ENCODE data around the gene CASP8.

CASP8 gene

GRCh38 chr2:201244829-201245228, 15.5 kb upstream of the CASP8 start:
- DNase-seq: no peak

- no peak for DNase-seq
Measured at GRCh38 chr2:201246280-201246679, 14.1 kb upstream of the CASP8 start.

- DNase-seq: no peak
Measured at GRCh38 chr2:201248288-201248844, 12.0 kb upstream of the CASP8 start.

- DNase-seq: no peak
Measured at GRCh38 chr2:201249889-201250288, 10.4 kb upstream of the CASP8 start.

- DNase-seq: no peak
Measured at GRCh38 chr2:201250741-201251140, 9.6 kb upstream of the CASP8 start.

GRCh38 chr2:201254081-201254730, 6.1 kb upstream of the CASP8 start:
- DNase-seq: no peak

- no peak for DNase-seq
Measured at GRCh38 chr2:201255408-201256033, 4.8 kb upstream of the CASP8 start.

DNA sequence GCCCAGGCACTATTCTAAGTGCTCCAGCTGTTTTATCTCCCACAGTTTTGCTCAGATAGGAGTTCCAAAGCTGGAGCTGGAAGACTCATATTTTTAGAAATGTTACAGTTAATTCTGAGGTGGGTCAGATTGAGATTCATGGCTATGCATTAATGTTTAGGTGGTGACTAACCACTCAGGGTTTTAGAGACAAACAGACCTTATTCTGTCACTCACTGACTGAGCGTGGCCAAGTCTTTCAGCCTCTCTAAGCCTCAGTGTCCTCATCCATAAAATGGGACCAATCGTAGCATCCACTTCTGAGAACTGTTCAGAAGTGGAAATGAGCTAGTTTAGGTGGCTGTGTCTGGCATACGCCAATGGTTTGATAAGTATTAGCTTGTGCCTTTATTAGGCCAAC, 4.3 kb upstream of the CASP8 start:
- DNase-seq: no peak

- no peak for DNase-seq
Measured at GRCh38 chr2:201257381-201257955, 2.9 kb upstream of the CASP8 start.

GRCh38 chr2:201257956-201258665, 2.2 kb upstream of the CASP8 start:
- DNase-seq: no peak

DNA sequence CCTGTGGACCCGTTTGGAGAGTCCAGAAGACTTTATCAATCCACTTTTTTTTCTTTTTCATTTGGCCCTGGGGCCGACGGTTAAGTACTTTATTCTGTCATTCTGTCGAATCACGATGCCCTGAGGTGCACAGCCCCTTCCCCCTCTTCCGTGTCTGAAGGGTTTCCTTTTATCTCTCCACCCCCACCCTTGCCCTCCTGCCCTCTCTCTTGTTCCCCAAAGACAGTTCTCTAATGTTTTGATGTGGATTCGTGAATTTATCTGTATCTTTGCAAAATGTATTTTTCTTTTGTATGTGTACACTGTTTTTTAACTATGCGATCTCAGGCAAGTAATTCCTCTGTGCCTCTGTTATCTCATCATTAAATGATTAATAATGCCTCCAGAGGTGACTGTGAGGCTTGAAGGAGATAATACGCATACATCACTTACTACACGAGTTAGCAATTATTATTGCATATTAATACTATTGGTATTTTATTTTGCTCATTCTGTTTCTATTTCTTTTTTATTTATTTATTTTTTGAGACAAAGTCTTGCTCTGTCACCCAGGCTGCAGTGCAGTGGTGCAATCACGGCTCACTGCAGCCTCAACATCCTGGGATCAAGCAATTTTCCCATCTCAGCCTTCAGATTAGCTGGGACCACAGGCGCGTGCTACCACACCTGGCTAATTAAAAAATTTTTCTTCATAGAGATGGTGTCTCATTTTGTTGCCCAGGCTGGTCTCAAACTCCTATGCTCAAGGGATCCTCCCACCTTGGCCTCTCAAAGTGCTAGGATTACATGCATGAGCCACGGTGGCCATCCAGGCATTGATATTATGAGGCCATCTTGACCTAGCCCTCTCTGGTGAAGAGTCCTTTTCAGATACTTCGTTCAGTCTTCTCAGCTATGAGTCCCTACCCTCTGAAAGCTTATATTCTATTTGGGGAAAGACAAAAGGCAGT, 1.4 kb upstream of the CASP8 start:
- no peak for DNase-seq

GRCh38 chr2:201261471-201261870, 1.1 kb downstream of the CASP8 start:
- DNase-seq: no peak

DNA sequence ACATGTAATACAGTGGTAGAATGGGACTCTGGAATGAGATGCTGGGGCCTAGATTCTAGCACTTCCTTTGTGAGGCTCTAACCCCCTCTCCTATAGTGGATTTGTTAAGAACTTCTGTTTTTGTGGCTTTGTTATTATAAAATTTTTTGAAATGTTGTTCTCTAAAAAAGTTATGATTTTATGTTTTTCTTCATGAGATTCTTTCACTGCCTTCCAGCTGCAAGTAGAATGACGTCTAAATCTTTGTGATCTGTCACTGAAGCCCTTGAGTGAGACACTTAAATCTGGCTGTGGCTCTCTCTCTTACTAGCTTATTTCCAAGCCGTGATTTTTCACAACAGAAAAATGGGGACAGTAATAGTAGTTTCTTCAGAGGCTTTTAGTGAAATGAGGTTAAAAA, 1.6 kb downstream of the CASP8 start:
- DNase-seq: no peak

DNA sequence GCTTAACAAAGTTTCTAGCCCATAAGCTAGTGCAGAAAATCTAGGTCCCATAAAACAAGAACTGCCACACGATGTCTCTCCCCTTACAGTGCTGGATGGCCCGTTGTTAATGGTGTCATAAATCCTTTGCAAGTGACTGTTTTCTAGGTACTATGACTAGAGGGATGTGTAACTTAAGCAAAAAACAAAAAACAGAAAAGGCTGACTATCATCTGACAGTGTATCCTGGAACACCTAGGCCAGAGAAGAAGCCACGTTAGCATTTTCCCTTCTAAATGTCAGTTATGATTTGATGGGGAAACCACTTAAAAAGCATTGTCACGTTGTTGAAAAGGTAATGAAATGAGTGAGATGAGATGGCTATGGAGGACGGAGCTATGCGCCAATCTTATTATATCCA, 2.4 kb downstream of the CASP8 start:
- DNase-seq: no peak

GRCh38 chr2:201263779-201264178, 3.4 kb downstream of the CASP8 start:
- no peak for DNase-seq

DNA sequence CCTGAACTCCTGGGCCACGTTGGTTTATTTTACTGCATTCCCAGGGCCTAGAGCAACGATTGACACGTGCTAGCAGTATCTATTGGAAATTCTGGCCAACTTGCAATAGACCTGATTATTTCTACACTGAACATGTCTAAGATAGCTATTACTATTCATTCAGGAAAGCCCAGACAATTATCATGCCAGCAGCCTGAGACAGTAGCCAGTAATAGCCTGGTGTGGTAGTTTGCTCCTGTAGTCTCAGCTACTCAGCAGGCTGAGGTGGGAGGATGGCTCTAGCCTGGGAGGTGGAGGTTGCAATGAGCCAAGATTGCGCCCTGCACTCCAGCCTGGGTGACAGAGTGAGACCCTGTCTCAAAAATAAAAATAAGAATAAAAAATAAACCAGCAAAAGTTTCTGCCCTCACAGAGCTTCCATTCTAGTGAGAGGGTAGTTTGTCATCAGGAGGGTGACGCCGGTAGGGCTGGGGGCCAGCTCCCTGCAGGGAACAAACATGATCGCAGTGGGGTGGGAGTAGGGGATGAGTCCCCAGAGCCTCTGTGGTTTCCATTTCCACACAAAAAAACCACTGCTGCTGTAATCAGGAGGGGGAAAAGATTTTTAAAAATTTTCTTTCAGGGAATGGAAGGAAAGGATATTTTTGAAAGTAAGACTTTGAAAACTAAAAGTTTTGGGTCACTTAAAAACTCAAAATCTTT, 4.3 kb downstream of the CASP8 start:
- DNase-seq: no peak

- DNase-seq: no peak
Measured at GRCh38 chr2:201266629-201267028, 6.3 kb downstream of the CASP8 start.

DNA sequence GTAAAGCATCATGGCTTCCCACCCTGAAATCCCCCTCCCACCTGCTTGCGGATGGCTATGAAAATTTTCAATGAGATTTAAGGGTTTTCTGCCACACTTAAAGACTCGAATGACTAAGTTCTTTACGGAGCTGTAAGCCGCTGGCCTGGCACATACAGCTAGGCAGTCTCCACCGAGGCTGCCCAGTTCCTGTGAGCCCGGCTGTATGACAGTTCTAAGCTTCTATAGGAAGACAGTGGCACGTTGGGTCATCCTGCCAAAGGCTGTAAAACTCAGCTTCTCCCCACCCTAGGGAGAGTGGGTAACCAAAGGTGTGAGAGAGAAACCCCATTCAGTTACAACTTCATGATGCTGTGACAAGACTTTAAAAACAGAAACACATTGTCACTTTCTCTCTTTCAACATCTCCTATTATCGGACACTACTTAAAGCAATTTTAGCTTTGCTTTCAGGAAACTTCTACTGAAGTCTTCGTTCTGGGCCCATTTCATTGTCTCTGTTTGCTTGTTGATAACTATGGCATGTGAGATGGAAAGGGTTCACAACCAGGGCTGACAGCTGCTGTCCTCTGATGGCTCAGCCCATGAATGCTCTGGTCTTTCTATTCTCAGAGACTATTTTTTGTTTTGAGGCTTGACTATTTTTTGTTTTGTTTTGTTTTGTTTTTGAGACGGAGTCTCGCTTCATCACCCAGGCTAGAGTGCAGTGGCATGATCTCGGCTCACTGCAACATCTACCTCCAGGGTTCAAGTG, 7.1 kb downstream of the CASP8 start:
- DNase-seq: no peak

DNA sequence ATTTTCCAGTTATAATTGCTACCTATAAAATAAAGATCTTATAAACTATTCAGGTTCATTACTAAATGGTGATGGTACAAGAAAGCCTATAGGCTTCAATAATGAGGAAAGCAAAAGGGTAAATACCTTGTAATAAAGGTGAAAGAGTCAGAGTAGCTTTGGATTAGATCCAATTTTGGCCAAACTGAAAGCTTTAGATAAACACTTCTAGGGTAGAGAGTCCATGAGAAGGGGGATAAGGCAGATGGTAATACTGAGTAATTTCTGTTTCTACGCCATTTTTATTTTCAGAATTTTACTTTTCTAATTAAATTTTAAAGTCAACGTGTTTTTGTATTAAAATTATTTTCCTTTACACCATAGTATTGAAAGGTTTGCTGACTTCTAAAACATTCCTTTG, 9.4 kb downstream of the CASP8 start:
- DNase-seq: no peak

DNA sequence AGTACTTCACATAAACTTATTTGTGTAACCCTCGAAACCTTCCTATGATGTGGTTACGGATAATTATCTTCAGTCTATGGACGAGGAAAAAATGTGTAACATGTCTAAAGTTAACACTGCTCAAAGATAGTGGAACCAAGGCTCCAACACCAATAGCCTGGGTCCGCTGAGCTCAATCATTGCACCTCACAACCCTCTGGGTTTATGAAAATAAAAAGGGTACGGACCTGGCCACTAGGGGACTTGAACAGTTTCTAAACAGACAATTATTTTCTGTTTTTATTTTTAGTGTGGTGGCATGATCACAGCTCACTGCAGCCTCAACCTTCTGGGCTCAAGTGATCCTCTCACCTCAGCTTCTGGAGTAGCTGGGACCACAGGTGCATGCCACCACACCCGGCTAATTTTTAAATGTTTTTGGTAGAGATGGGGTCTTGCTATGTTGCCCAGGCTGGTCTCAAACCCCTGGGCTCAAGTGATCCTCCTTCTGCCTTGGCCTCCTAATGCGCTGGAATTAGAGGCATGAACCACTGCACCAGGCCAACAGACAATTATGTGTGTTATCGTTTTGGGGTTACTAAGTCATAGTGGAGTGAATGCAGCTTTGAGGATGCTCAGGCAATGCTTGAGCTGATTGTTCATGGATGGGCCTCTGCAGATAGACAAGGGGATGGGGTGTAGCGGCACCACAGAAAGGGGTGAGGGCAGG, 10.1 kb downstream of the CASP8 start:
- no peak for DNase-seq
